HepG2 (cell line): ENCODE results near the gene MLX. TPM values are rescaled to one million over a fixed set of nuclear protein-coding genes. Genes with fewer than 3 reads are reported as not detected.

Experiments used
- AGO2 ChIP-seq: fragments of 200-400 bp; formaldehyde crosslinking; optimal IDR thresholded peaks from 2 replicates; pipeline ENCODE3; 2017; ENCODE audit warnings: mild to moderate bottlenecking, low read depth, low read length, moderate library complexity
- ARID3A ChIP-seq: IDR thresholded peaks from 2 replicates; pipeline ENCODE4 v1.6.1; 2012; ENCODE audit warnings: low read depth, low read length, improper control_type of control experiment
- E2F2 ChIP-seq: sonication (generic); formaldehyde crosslinking; IDR thresholded peaks from 2 replicates; pipeline ENCODE4 v1.4.0; 2020; ENCODE audit warnings: missing genetic modification reagents, borderline replicate concordance
- FOXO4 ChIP-seq: sonication (generic); formaldehyde crosslinking; conservative IDR thresholded peaks from 2 replicates; pipeline ENCODE4 v1.8.1; 2023; ENCODE audit warnings: missing genetic modification reagents
- HOXA3 ChIP-seq: sonication (generic); formaldehyde crosslinking; IDR thresholded peaks from 2 replicates; pipeline ENCODE4 v1.5.0; 2020; ENCODE audit warnings: missing genetic modification reagents
- KMT2A ChIP-seq: sonication (generic); formaldehyde crosslinking; IDR thresholded peaks from 2 replicates; pipeline ENCODE4 v1.4.0; 2020; ENCODE audit warnings: missing genetic modification reagents
- NFE2 ChIP-seq: sonication (generic); formaldehyde crosslinking; IDR thresholded peaks from 2 replicates; pipeline ENCODE4 v1.4.0; 2020; ENCODE audit warnings: missing genetic modification reagents
- NFE2L2 ChIP-seq: fragments of 150-350 bp; IDR thresholded peaks from 2 replicates; pipeline ENCODE4 v1.6.1; 2014; ENCODE audit warnings: low read length
- POLR2AphosphoS2 ChIP-seq: IDR thresholded peaks from 2 replicates; pipeline ENCODE4 v1.6.1; 2011; ENCODE audit warnings: low read depth, low read length, improper control_type of control experiment
- PRMT3 ChIP-seq: sonication (generic); formaldehyde crosslinking; IDR thresholded peaks from 2 replicates; pipeline ENCODE4 v1.8.1; 2022; ENCODE audit warnings: low read depth, mild to moderate bottlenecking, moderate library complexity, missing genetic modification reagents, borderline replicate concordance
- TFE3 ChIP-seq: IDR thresholded peaks from 2 replicates; pipeline ENCODE4 v1.6.1; 2016
- ZIK1 ChIP-seq: sonication (generic); formaldehyde crosslinking; IDR thresholded peaks from 2 replicates; pipeline ENCODE4 v1.5.0; 2020; ENCODE audit warnings: mild to moderate bottlenecking, low read depth, missing genetic modification reagents, borderline replicate concordance
- ZNF18 ChIP-seq: sonication (generic); formaldehyde crosslinking; IDR thresholded peaks from 2 replicates; pipeline ENCODE4 v1.8.0; 2022; ENCODE audit warnings: mild to moderate bottlenecking, missing genetic modification reagents; ENCODE audit not compliant: insufficient replicate concordance
- ZNF414 ChIP-seq: sonication (generic); formaldehyde crosslinking; IDR thresholded peaks from 2 replicates; pipeline ENCODE4 v1.5.0; 2020; ENCODE audit warnings: missing genetic modification reagents
- ZNF572 ChIP-seq: sonication (generic); formaldehyde crosslinking; IDR thresholded peaks from 2 replicates; pipeline ENCODE4 v1.5.1; 2020; ENCODE audit warnings: mild to moderate bottlenecking, missing genetic modification reagents
- ZNF652 ChIP-seq: IDR thresholded peaks from 2 replicates; pipeline ENCODE4 v1.6.1; 2016; ENCODE audit warnings: low read depth, borderline replicate concordance
- ZNF691 ChIP-seq: sonication (generic); formaldehyde crosslinking; IDR thresholded peaks from 2 replicates; pipeline ENCODE4 v1.4.0; 2020; ENCODE audit warnings: missing genetic modification reagents, low read depth, mild to moderate bottlenecking, borderline replicate concordance
- ZNF704 ChIP-seq: sonication (generic); formaldehyde crosslinking; IDR thresholded peaks from 2 replicates; pipeline ENCODE4 v1.8.1; 2023; ENCODE audit warnings: mild to moderate bottlenecking, inconsistent platforms, moderate library complexity, missing genetic modification reagents, borderline replicate concordance
- polyA plus RNA-seq, 8 experiments: library from polyadenylated mRNA; depleted of rRNA in 3 of 8; stranded (reverse) in 7 of 8; unstranded in 1 of 8; fragments of >200 nt; fragmentation: Illumina TruSeq in 4 of 8; extraction: Trizol in 4 of 8; gene quantifications; 2 replicates each; pipeline versions ENCODE4 v1.2.1 to v1.2.3, GENCODE V29; 2011 to 2016; ENCODE audit warnings: low read depth in 4 of 8, missing spikeins in 1 of 8, mixed read lengths in 1 of 8; ENCODE audit not compliant: insufficient read depth in 1 of 8
- total RNA-seq, 5 experiments: library from RNA; depleted of rRNA; stranded (reverse); fragments of >200 nt; fragmentation: Illumina TruSeq; extraction: Trizol; gene quantifications; 2 replicates each; pipeline ENCODE4 v1.2.3, GENCODE V29; 2016; ENCODE audit warnings: low read depth in 1 of 5

MLX gene
- total and polyA plus RNA-seq, 2 of the 13 experiments (the other 11 are each of a cell fraction or from before 2014, with no cell fraction given) = 38.9 to 74.4 TPM

- 0 out of 2 replicates have a peak, but pooled peaks have one; percentile 16 for TF ChIP-seq ZNF691 (CRISPR knock-in tag)
- no peak for TF ChIP-seq AGO2
- TF ChIP-seq ZNF414 (CRISPR knock-in tag) = no peak; the same call in 1 of the 2 replicates
- peak; percentile 93; the same call in 1 of the 2 replicates for TF ChIP-seq KMT2A (CRISPR knock-in tag)
- peak; percentile 82 for TF ChIP-seq ZNF18 (CRISPR knock-in tag)
- TF ChIP-seq PRMT3 (CRISPR knock-in tag) = no peak; the same call in 1 of the 2 replicates
- peak; percentile 1; the same call in 1 of the 2 replicates for TF ChIP-seq NFE2L2
- no peak for TF ChIP-seq ZIK1 (CRISPR knock-in tag)
- peak; percentile 90 for TF ChIP-seq POLR2AphosphoS2
- TF ChIP-seq TFE3 (CRISPR knock-in tag) = peak; percentile 80
- 0 out of 2 replicates have a peak, but pooled peaks have one; percentile 71 for TF ChIP-seq FOXO4 (CRISPR knock-in tag)
- peak; percentile 28; the same call in 1 of the 2 replicates for TF ChIP-seq ZNF652 (CRISPR knock-in tag)
- no peak for TF ChIP-seq NFE2
- TF ChIP-seq ARID3A = no peak; the same call in 1 of the 2 replicates
- TF ChIP-seq ZNF572 = peak; percentile 93
- TF ChIP-seq HOXA3 (CRISPR knock-in tag) = peak; percentile 95
- TF ChIP-seq E2F2 = 0 out of 2 replicates have a peak, but pooled peaks have one; percentile 47
- TF ChIP-seq ZNF704 (CRISPR knock-in tag) = no peak; the same call in 1 of the 2 replicates
These were observed 5.0 kb upstream of the MLX start, which contains the start of gene COASY (continued) for GRCh38 chr17:42561897-42562387.
